HEK293 (cell line): ENCODE results near the gene CIRBP.

Source experiments
- CTCF ChIA-PET: fragments of 350-600 bp; formaldehyde crosslinking; extraction: SDS; loops from one replicate; lab custom pipeline; 2021; ENCODE audit warnings: antibody characterized with exemption; lab: Yijun Ruan, JAX
- POLR2A ChIA-PET: fragments of 300-600 bp; formaldehyde crosslinking; extraction: SDS; loops from one replicate; lab custom pipeline; 2020; ENCODE audit warnings: antibody characterized with exemption, inconsistent platforms; lab: Yijun Ruan, JAX
- H3K27ac ChIP-seq: fragments of 200-500 bp; sonication (Bioruptor generic); 2 replicates; pipeline ENCODE4 v1.5.1; 2014; ENCODE audit warnings: low read depth, low read length, control low read depth, inconsistent platforms; ENCODE audit errors: extremely low read depth
- H3K36me3 ChIP-seq, 2 experiments: fragments of 200-500 bp in 1 of 2; sonication (Bioruptor generic) in 1 of 2; 1 replicate in 1 of 2; 2 replicates in 1 of 2; pipeline ENCODE4 v1.5.1; 2014 to 2017; ENCODE audit warnings: inconsistent platforms in 2 of 2, low read length in 2 of 2; ENCODE audit not compliant: control insufficient read depth in 2 of 2, insufficient read depth in 1 of 2
- H3K4me1 ChIP-seq: fragments of 200-500 bp; sonication (Bioruptor generic); 2 replicates; pipeline ENCODE4 v1.5.1; 2014; ENCODE audit warnings: mild to moderate bottlenecking, low read length, inconsistent platforms; ENCODE audit not compliant: control insufficient read depth, insufficient read depth
- H3K4me3 ChIP-seq: 2 replicates; pipeline ENCODE4 v1.5.1; 2011; ENCODE audit warnings: low read depth, mild to moderate bottlenecking, control low read depth, low read length, moderate library complexity
- H3K9me3 ChIP-seq: fragments of 200-500 bp; sonication (Bioruptor generic); 2 replicates; pipeline ENCODE4 v1.5.1; 2014; ENCODE audit warnings: low read depth, low read length, inconsistent platforms; ENCODE audit not compliant: control insufficient read depth, insufficient read depth
- KLF1 ChIP-seq: fragments of 450-650 bp; formaldehyde crosslinking; IDR thresholded peaks from 2 replicates; pipeline ENCODE4 v1.5.1; 2016; ENCODE audit warnings: missing biosample characterization, missing genetic modification characterization
- OSR2 ChIP-seq: fragments of 450-650 bp; formaldehyde crosslinking; IDR thresholded peaks from 2 replicates; pipeline ENCODE4 v1.5.1; 2016; ENCODE audit warnings: missing biosample characterization, missing genetic modification characterization
- PRDM10 ChIP-seq: fragments of 450-650 bp; formaldehyde crosslinking; IDR thresholded peaks from 2 replicates; pipeline ENCODE4 v1.5.1; 2016; ENCODE audit warnings: missing biosample characterization, missing genetic modification characterization
- REST ChIP-seq: fragments of 450-650 bp; formaldehyde crosslinking; IDR thresholded peaks from 2 replicates; pipeline ENCODE4 v1.5.1; 2016; ENCODE audit warnings: missing biosample characterization, missing genetic modification characterization
- SCRT2 ChIP-seq: fragments of 450-650 bp; formaldehyde crosslinking; IDR thresholded peaks from 2 replicates; pipeline ENCODE4 v1.5.1; 2016; ENCODE audit warnings: missing biosample characterization, missing genetic modification characterization
- SP2 ChIP-seq: fragments of 450-650 bp; formaldehyde crosslinking; IDR thresholded peaks from 2 replicates; pipeline ENCODE4 v1.5.1; 2016; ENCODE audit warnings: missing biosample characterization, missing genetic modification characterization
- TCF7L2 ChIP-seq: IDR thresholded peaks from 2 replicates; pipeline ENCODE4 v1.6.1; 2011; ENCODE audit warnings: low read depth, mild to moderate bottlenecking, inconsistent platforms, low read length, moderate library complexity, borderline replicate concordance
- ZBTB11 ChIP-seq: fragments of 450-650 bp; formaldehyde crosslinking; conservative IDR thresholded peaks from 2 replicates; pipeline ENCODE4 v1.5.1; 2016; ENCODE audit warnings: low read depth, missing biosample characterization, missing genetic modification characterization
- ZBTB20 ChIP-seq: fragments of 450-650 bp; formaldehyde crosslinking; IDR thresholded peaks from 2 replicates; pipeline ENCODE4 v1.5.1; 2016; ENCODE audit warnings: missing biosample characterization, missing genetic modification characterization
- ZBTB48 ChIP-seq: fragments of 450-650 bp; formaldehyde crosslinking; IDR thresholded peaks from 2 replicates; pipeline ENCODE4 v1.5.1; 2016; ENCODE audit warnings: missing biosample characterization, missing genetic modification characterization
- ZFHX2 ChIP-seq: fragments of 450-650 bp; formaldehyde crosslinking; conservative IDR thresholded peaks from 2 replicates; pipeline ENCODE4 v1.5.1; 2016; ENCODE audit warnings: missing biosample characterization, missing genetic modification characterization
- ZNF133 ChIP-seq: fragments of 450-650 bp; formaldehyde crosslinking; IDR thresholded peaks from 2 replicates; pipeline ENCODE4 v1.5.1; 2016; ENCODE audit warnings: missing biosample characterization, missing genetic modification characterization
- ZNF140 ChIP-seq: fragments of 450-650 bp; formaldehyde crosslinking; IDR thresholded peaks from 2 replicates; pipeline ENCODE4 v1.5.1; 2016; ENCODE audit warnings: missing biosample characterization, missing genetic modification characterization
- ZNF155 ChIP-seq: fragments of 450-650 bp; formaldehyde crosslinking; IDR thresholded peaks from 2 replicates; pipeline ENCODE4 v1.5.1; 2016; ENCODE audit warnings: missing biosample characterization, missing genetic modification characterization
- ZNF202 ChIP-seq: fragments of 450-650 bp; formaldehyde crosslinking; IDR thresholded peaks from 2 replicates; pipeline ENCODE4 v1.5.1; 2016; ENCODE audit warnings: missing biosample characterization, missing genetic modification characterization, borderline replicate concordance
- ZNF239 ChIP-seq: fragments of 450-650 bp; formaldehyde crosslinking; IDR thresholded peaks from 2 replicates; pipeline ENCODE4 v1.5.1; 2016; ENCODE audit warnings: missing biosample characterization, missing genetic modification characterization
- ZNF341 ChIP-seq: fragments of 450-650 bp; formaldehyde crosslinking; IDR thresholded peaks from 2 replicates; pipeline ENCODE4; 2016; ENCODE audit warnings: low read depth, missing biosample characterization, missing genetic modification characterization
- ZNF48 ChIP-seq: fragments of 450-650 bp; formaldehyde crosslinking; IDR thresholded peaks from 2 replicates; pipeline ENCODE4 v1.5.1; 2016; ENCODE audit warnings: missing biosample characterization, missing genetic modification characterization
- ZNF510 ChIP-seq: fragments of 450-650 bp; formaldehyde crosslinking; IDR thresholded peaks from 2 replicates; pipeline ENCODE4 v1.5.1; 2018; ENCODE audit warnings: mild to moderate bottlenecking, missing genetic modification characterization, missing biosample characterization; ENCODE audit not compliant: insufficient replicate concordance
- ZNF600 ChIP-seq: fragments of 450-650 bp; formaldehyde crosslinking; IDR thresholded peaks from 2 replicates; pipeline ENCODE4 v1.5.1; 2016; ENCODE audit warnings: missing biosample characterization, missing genetic modification characterization
- ZNF626 ChIP-seq: fragments of 450-650 bp; sonication (Bioruptor Pico); formaldehyde crosslinking; IDR thresholded peaks from 2 replicates; pipeline ENCODE4 v1.5.1; 2018; ENCODE audit warnings: missing biosample characterization, missing genetic modification characterization, inconsistent platforms
- ZNF660 ChIP-seq: fragments of 450-650 bp; IDR thresholded peaks from 2 replicates; pipeline ENCODE4 v1.5.1; 2018; ENCODE audit warnings: missing biosample characterization, mild to moderate bottlenecking, missing genetic modification characterization
- ZNF670 ChIP-seq: fragments of 450-650 bp; formaldehyde crosslinking; IDR thresholded peaks from 2 replicates; pipeline ENCODE4 v1.5.1; 2016; ENCODE audit warnings: missing biosample characterization, missing genetic modification characterization, low read depth
- ZNF768 ChIP-seq: fragments of 450-650 bp; formaldehyde crosslinking; IDR thresholded peaks from 2 replicates; pipeline ENCODE4 v1.5.1; 2018; ENCODE audit warnings: missing biosample characterization, mild to moderate bottlenecking, missing genetic modification characterization
- ZNF777 ChIP-seq: fragments of 450-650 bp; formaldehyde crosslinking; IDR thresholded peaks from 2 replicates; pipeline ENCODE4 v1.5.1; 2017; ENCODE audit warnings: missing biosample characterization, missing genetic modification characterization, borderline replicate concordance
- TF ChIP-seq, protein P1 (sequence below): fragments of 450-650 bp; formaldehyde crosslinking; IDR thresholded peaks from 2 replicates; pipeline ENCODE4 v1.5.1; 2016; ENCODE audit warnings: missing biosample characterization, missing genetic modification characterization

The CIRBP gene

DNA sequence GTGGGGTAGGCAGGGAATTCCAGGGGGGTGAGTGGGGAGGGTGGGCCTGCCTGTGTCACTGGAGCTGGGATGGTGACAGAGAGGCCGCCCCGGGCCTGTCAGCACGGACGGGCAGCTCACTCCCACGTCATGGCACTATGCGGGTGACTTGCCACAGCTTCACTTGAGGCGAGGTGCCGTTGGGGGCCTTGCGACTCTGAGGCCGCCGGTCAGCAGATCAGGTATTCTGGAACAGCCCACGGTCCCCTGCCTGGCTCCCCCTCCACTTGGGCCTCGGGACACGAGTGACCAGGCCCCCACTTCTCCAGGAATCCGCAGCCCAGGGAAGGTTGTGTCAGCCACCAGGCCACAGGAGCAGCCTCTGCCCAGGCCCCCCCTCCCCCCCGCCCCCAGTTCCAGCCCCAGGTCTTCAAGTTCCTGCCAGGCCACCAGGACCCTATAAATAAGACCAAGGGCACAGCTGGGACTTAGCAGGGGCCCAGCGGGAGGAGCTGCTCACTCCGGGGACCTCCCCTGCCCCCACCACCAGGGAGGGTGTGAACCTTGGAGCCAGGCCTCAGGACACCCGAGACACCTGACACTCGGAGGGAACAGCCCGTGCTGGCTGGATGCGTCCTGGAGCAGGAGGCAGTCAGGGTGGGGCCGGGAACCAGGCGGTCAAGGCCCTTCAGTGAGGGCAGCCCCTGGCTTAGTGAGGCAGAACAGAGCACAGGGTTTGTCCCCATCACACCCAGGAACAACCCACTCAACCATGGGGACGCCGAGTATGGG, 23.5 kb upstream of the CIRBP start:
- H3K36me3 ChIP-seq, result peaks cover 0 to 11% of the 10 kb centered on the region in 2 experiments; a peak in 1 of 3 replicates
- no peak overlapping the region for H3K27ac ChIP-seq
- no peaks in the 10 kb centered on the region for H3K9me3 ChIP-seq
- no peak overlapping the region for H3K4me3 ChIP-seq
- CTCF ChIA-PET, result interaction anchor here (0.6 to 5.5 kb wide), 4 partner anchors 19 to 239 kb away, joined by 3 to 299 read pairs (median 3); partner anchors contain the start of gene CIRBP
- peaks cover 8% of the 10 kb centered on the region for H3K4me1 ChIP-seq
- POLR2A ChIA-PET, result interaction anchor here (2.8 to 7.7 kb wide), 3 partner anchors 15 to 24 kb away, joined by 29 to 231 read pairs (median 128); partner anchors contain the start of gene CIRBP
- TF ChIP-seq ZNF768 (tag by site-specific recombination) (no peak), ZFHX2 (peak; percentile 5), ZNF48 (tag by site-specific recombination) (no peak), OSR2 (tag by site-specific recombination) (no peak), TCF7L2 (no peak), ZNF626 (tag by site-specific recombination) (no peak), ZBTB20 (no peak), ZNF777 (tag by site-specific recombination) (no peak), KLF1 (tag by site-specific recombination) (peak; percentile 85), ZNF510 (tag by site-specific recombination) (no peak), ZNF140 (tag by site-specific recombination) (no peak), ZBTB48 (tag by site-specific recombination) (no peak), ZNF660 (no peak), ZNF600 (tag by site-specific recombination) (no peak), PRDM10 (tag by site-specific recombination) (no peak), ZNF670 (tag by site-specific recombination) (no peak), ZNF155 (tag by site-specific recombination) (no peak), ZNF133 (tag by site-specific recombination) (no peak), ZNF239 (tag by site-specific recombination) (no peak), ZNF341 (tag by site-specific recombination) (peak; percentile 41; the same call in 1 of the 2 replicates), SCRT2 (no peak), REST (tag by site-specific recombination) (no peak), ZNF202 (tag by site-specific recombination) (no peak), SP2 (tag by site-specific recombination) (0 out of 2 replicates have a peak, but pooled peaks have one; percentile 14), ZBTB11 (no peak)
- TF ChIP-seq, protein P1, sequence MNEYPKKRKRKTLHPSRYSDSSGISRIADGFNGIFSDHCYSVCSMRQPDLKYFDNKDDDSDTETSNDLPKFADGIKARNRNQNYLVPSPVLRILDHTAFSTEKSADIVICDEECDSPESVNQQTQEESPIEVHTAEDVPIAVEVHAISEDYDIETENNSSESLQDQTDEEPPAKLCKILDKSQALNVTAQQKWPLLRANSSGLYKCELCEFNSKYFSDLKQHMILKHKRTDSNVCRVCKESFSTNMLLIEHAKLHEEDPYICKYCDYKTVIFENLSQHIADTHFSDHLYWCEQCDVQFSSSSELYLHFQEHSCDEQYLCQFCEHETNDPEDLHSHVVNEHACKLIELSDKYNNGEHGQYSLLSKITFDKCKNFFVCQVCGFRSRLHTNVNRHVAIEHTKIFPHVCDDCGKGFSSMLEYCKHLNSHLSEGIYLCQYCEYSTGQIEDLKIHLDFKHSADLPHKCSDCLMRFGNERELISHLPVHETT (tag by site-specific recombination), result no peak
